GM12878 (cell line): ENCODE measurements around the gene CSMD2. TPM values are rescaled to one million over a fixed set of nuclear protein-coding genes. Genes with fewer than 3 reads are reported as not detected.

ENCODE experiments used
- ATAC-seq: fragments of 200-7000 bp; cut with Tn5 transposase; 3 replicates; pipeline ENCODE4 v1.9.1; 2020; ENCODE audit warnings: mild to moderate bottlenecking, moderate library complexity
- BruUV-seq: library from RNA; stranded (reverse); fragments of 400-500 nt; replicated peaks from 2 replicates; lab custom pipeline; 2021; lab: Mats Ljungman, UMichigan
- CTCF ChIA-PET: fragments of 300-600 bp; sonication (Branson Sonifier 250); formaldehyde crosslinking; extraction: SDS; loops from one replicate; lab custom pipeline; 2021; ENCODE audit warnings: inconsistent platforms; lab: Yijun Ruan, JAX
- POLR2A ChIA-PET: fragments of 350-600 bp; formaldehyde crosslinking; extraction: SDS; loops from one replicate; lab custom pipeline; 2021; ENCODE audit warnings: inconsistent platforms; lab: Charles Lee
- RAD21 ChIA-PET: fragments of 300-600 bp; sonication (Branson Sonifier 250); formaldehyde crosslinking; loops from one replicate; lab custom pipeline; 2023; ENCODE audit warnings: antibody characterized with exemption; ENCODE audit not compliant: unreplicated experiment; lab: Charles Lee
- SMC1A ChIA-PET: fragments of 300-600 bp; sonication (Branson Sonifier 250); formaldehyde crosslinking; loops from one replicate; lab custom pipeline; 2023; ENCODE audit not compliant: unreplicated experiment, uncharacterized antibody; lab: Charles Lee
- DNase-seq: peaks from one replicate; pipeline ENCODE4 v3.0.0-alpha.2; 2011; ENCODE audit warnings: low read depth, low spot score
- FAIRE-seq: peaks from 3 replicates; lab custom pipeline; 2011; peaks lifted over from hg19 to GRCh38; lab: Jason Lieb, UNC
- H2AFZ ChIP-seq: 2 replicates; pipeline ENCODE4 v1.6.0; 2011; ENCODE audit warnings: low read depth, low read length, control low read depth; ENCODE audit not compliant: control insufficient read depth
- H3K27ac ChIP-seq: 2 replicates; pipeline ENCODE4 v1.5.1; 2011; ENCODE audit warnings: control low read depth; ENCODE audit not compliant: control insufficient read depth, insufficient read depth
- H3K27me3 ChIP-seq, 2 experiments: replicated peaks in 1 of 2; 2 replicates each; pipeline versions ENCODE4 v1.6.0 to v1.6.1; 2011; ENCODE audit warnings: low read length in 1 of 2; ENCODE audit not compliant: control insufficient read depth in 2 of 2, insufficient read depth in 2 of 2
- H3K36me3 ChIP-seq, 2 experiments: 2 replicates each; pipeline ENCODE4 v1.5.1; 2011; ENCODE audit warnings: low read length in 1 of 2; ENCODE audit not compliant: control insufficient read depth in 2 of 2, insufficient read depth in 2 of 2
- H3K4me1 ChIP-seq: 2 replicates; pipeline ENCODE4 v1.6.1; 2011; ENCODE audit warnings: mild to moderate bottlenecking, low read length, moderate library complexity, mixed read lengths; ENCODE audit not compliant: control insufficient read depth, insufficient read depth
- H3K4me2 ChIP-seq: 2 replicates; pipeline ENCODE4 v1.6.0; 2011; ENCODE audit warnings: control low read depth; ENCODE audit not compliant: control insufficient read depth, insufficient read depth
- H3K4me3 ChIP-seq: fragments of 200-600 bp; sonication (generic); 2 replicates; pipeline ENCODE4 v1.5.1; 2016
- H3K79me2 ChIP-seq: 2 replicates; pipeline ENCODE4 v1.6.0; 2011; ENCODE audit warnings: low read length; ENCODE audit not compliant: control insufficient read depth, insufficient read depth
- H3K9ac ChIP-seq: 2 replicates; pipeline ENCODE4 v1.8.0; 2011; ENCODE audit warnings: low read length, control low read depth, mixed read lengths; ENCODE audit not compliant: control insufficient read depth, insufficient read depth
- H3K9me3 ChIP-seq: replicated peaks from 3 replicates; pipeline ENCODE4 v1.5.1; 2011; ENCODE audit warnings: mild to moderate bottlenecking, low read length; ENCODE audit not compliant: control insufficient read depth, insufficient read depth
- H4K20me1 ChIP-seq: 2 replicates; pipeline ENCODE4 v1.6.0; 2011; ENCODE audit not compliant: control insufficient read depth, insufficient read depth
- EZH2 ChIP-seq: IDR thresholded peaks from 2 replicates; pipeline ENCODE4 v1.6.1; 2012; ENCODE audit warnings: low read depth, mild to moderate bottlenecking, control low read depth, inconsistent platforms, low read length, borderline replicate concordance; ENCODE audit not compliant: control insufficient read depth
- NR2C1 ChIP-seq: fragments of 450-650 bp; IDR thresholded peaks from 2 replicates; pipeline ENCODE4 v1.6.1; 2017; ENCODE audit warnings: antibody characterized with exemption, mild to moderate bottlenecking, moderate library complexity
- PML ChIP-seq: IDR thresholded peaks from 2 replicates; pipeline ENCODE4 v1.6.1; 2012; ENCODE audit warnings: low read length, inconsistent platforms
- SMC3 ChIP-seq: IDR thresholded peaks from 2 replicates; pipeline ENCODE4 v1.6.1; 2011; ENCODE audit warnings: low read length, improper control_type of control experiment, borderline replicate concordance
- TBL1XR1 ChIP-seq: IDR thresholded peaks from 2 replicates; pipeline ENCODE4 v1.6.1; 2012; ENCODE audit warnings: low read depth, low read length, improper control_type of control experiment
- TCF12 ChIP-seq: IDR thresholded peaks from 2 replicates; pipeline ENCODE4 v1.6.1; 2011; ENCODE audit warnings: low read depth, mild to moderate bottlenecking, low read length
- WGBS: methylation state at CpG from one replicate; pipeline ENCODE4 v1.1.6; 2016; ENCODE audit warnings: low lambda C conversion rate; ENCODE audit not compliant: insufficient replicate concordance, insufficient coverage; ENCODE audit errors: missing lambda C conversion rate; 5-methylcytosine and 5-hydroxymethylcytosine counted together
- in situ Hi-C: fragments of 300-500 bp; cut with MboI; formaldehyde crosslinking; loops from 9 replicates; pipeline ENCODE4 v1.14.3; 2018; ENCODE audit warnings: mixed read lengths
- intact Hi-C: fragments of 100-400 bp; cut with micrococcal nuclease; formaldehyde crosslinking; loops from one replicate; pipeline ENCODE4 v1.14.2; 2022; ENCODE audit not compliant: unreplicated experiment
- polyA plus RNA-seq, 11 experiments: library from polyadenylated mRNA; depleted of rRNA in 4 of 11; unstranded in 6 of 11; stranded (reverse) in 5 of 11; fragments of >200 nt; fragmentation: Nextera tagmentation in 4 of 11; fragmentation: Illumina TruSeq in 1 of 11; extraction: Ambion mirVana in 4 of 11; extraction: Trizol in 1 of 11; gene quantifications; 1 replicate in 1 of 11; 2 replicates in 10 of 11; pipeline versions ENCODE4 v1.2.1 to v1.2.3, GENCODE V29; 2011 to 2016; ENCODE audit warnings: inconsistent platforms in 2 of 11, missing spikeins in 2 of 11, low read depth in 1 of 11
- total RNA-seq, 4 experiments: library from RNA; depleted of rRNA in 3 of 4; stranded (reverse); fragments of >200 nt in 3 of 4; fragmentation: Illumina TruSeq in 1 of 4; extraction: Trizol in 1 of 4; gene quantifications; 2 replicates each; pipeline versions ENCODE4 v1.2.1 to v1.2.3, GENCODE V29; 2013 to 2021
- TF ChIP-seq, protein P1 (sequence below): fragments of 450-650 bp; IDR thresholded peaks from 2 replicates; pipeline ENCODE4 v1.6.1; 2017; ENCODE audit warnings: mild to moderate bottlenecking, moderate library complexity
- TF ChIP-seq, protein P2 (sequence below): fragments of 450-650 bp; IDR thresholded peaks from 2 replicates; pipeline ENCODE4 v1.6.1; 2018; ENCODE audit warnings: mild to moderate bottlenecking, low read depth, moderate library complexity; ENCODE audit not compliant: partially characterized antibody
- TF ChIP-seq, protein P3 (sequence below): fragments of 450-650 bp; conservative IDR thresholded peaks from 2 replicates; pipeline ENCODE4 v1.6.1; 2017; ENCODE audit warnings: mild to moderate bottlenecking, moderate library complexity

Gene CSMD2
- total and polyA plus RNA-seq, 10 of the 15 experiments (the other 5 are each of a cell fraction or from before 2014, with no cell fraction given): under 0.01 TPM; not detected in 9

DNA sequence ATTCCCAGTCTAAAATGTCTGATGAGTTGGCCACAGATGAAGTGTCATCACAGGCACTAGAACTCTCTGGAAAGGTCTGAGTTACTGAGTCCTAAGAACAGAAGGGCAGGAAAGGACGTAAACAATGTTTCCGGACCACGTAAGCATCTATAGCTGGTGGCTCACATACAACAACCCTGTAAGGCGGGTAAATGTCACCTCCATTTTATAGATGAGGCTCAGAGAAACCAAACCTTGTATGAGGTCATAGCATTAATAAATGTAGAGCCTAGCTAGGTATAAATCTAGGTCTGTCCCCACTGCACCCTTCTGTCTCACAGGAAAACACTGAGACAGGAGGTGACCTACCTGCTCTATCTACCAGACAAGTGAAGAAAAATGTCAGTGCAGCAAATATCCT, 86.6 kb downstream of the CSMD2 start (continued):
- TF ChIP-seq, protein P1, sequence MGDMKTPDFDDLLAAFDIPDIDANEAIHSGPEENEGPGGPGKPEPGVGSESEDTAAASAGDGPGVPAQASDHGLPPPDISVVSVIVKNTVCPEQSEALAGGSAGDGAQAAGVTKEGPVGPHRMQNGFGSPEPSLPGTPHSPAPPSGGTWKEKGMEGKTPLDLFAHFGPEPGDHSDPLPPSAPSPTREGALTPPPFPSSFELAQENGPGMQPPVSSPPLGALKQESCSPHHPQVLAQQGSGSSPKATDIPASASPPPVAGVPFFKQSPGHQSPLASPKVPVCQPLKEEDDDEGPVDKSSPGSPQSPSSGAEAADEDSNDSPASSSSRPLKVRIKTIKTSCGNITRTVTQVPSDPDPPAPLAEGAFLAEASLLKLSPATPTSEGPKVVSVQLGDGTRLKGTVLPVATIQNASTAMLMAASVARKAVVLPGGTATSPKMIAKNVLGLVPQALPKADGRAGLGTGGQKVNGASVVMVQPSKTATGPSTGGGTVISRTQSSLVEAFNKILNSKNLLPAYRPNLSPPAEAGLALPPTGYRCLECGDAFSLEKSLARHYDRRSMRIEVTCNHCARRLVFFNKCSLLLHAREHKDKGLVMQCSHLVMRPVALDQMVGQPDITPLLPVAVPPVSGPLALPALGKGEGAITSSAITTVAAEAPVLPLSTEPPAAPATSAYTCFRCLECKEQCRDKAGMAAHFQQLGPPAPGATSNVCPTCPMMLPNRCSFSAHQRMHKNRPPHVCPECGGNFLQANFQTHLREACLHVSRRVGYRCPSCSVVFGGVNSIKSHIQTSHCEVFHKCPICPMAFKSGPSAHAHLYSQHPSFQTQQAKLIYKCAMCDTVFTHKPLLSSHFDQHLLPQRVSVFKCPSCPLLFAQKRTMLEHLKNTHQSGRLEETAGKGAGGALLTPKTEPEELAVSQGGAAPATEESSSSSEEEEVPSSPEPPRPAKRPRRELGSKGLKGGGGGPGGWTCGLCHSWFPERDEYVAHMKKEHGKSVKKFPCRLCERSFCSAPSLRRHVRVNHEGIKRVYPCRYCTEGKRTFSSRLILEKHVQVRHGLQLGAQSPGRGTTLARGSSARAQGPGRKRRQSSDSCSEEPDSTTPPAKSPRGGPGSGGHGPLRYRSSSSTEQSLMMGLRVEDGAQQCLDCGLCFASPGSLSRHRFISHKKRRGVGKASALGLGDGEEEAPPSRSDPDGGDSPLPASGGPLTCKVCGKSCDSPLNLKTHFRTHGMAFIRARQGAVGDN: no peak
- TF ChIP-seq NR2C1 (no peak), EZH2 (no peak), SMC3 (no peak), PML (no peak), TBL1XR1 (no peak), TCF12 (no peak)

DNA sequence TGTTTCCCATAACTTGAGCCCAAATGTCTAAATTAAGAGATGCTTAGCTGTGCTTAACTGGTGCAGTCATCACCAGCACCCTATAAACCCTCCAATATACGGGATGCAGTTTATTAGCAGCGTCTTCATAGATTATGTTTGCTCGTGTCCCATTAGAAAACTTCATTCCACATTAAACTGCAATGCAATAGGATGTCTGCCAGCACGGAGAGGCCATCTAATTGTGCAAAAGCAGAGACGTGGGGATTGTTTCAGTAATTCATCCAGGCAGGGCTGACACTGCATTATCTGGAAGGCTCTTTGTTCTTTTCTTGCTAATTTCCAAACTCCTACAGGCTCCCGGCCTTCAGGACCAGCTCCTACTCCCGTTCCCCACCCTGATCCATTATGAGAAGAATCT, 89.5 kb downstream of the CSMD2 start:
- FAIRE-seq: no peak
- Histone ChIP-seq H4K20me1 (no peaks in the 10 kb centered on the region), H3K4me3 (no peak overlapping the region), H3K4me2 (no peak overlapping the region), H3K79me2 (no peaks in the 10 kb centered on the region), H3K36me3 (no peaks in the 10 kb centered on the region), H3K9me3 (no peaks in the 10 kb centered on the region), H3K27ac (no peak overlapping the region), H3K9ac (no peak overlapping the region), H3K27me3 (no peaks in the 10 kb centered on the region), H3K4me1 (no peaks in the 10 kb centered on the region), H2AFZ (no peak overlapping the region)
- ChIA-PET POLR2A (no interaction called here), CTCF (no interaction called here), SMC1A (no interaction called here), RAD21 (no interaction called here)
- DNase-seq: no peak
- in situ Hi-C loops (no loop called here), intact Hi-C loops (no loop called here)
- 0% methylated on average over 7 of the region's 7 CpGs for WGBS
- BruUV-seq: no TSS peak
- TF ChIP-seq, protein P2, sequence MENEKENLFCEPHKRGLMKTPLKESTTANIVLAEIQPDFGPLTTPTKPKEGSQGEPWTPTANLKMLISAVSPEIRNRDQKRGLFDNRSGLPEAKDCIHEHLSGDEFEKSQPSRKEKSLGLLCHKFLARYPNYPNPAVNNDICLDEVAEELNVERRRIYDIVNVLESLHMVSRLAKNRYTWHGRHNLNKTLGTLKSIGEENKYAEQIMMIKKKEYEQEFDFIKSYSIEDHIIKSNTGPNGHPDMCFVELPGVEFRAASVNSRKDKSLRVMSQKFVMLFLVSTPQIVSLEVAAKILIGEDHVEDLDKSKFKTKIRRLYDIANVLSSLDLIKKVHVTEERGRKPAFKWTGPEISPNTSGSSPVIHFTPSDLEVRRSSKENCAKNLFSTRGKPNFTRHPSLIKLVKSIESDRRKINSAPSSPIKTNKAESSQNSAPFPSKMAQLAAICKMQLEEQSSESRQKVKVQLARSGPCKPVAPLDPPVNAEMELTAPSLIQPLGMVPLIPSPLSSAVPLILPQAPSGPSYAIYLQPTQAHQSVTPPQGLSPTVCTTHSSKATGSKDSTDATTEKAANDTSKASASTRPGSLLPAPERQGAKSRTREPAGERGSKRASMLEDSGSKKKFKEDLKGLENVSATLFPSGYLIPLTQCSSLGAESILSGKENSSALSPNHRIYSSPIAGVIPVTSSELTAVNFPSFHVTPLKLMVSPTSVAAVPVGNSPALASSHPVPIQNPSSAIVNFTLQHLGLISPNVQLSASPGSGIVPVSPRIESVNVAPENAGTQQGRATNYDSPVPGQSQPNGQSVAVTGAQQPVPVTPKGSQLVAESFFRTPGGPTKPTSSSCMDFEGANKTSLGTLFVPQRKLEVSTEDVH: no peak
- TF ChIP-seq, protein P3, sequence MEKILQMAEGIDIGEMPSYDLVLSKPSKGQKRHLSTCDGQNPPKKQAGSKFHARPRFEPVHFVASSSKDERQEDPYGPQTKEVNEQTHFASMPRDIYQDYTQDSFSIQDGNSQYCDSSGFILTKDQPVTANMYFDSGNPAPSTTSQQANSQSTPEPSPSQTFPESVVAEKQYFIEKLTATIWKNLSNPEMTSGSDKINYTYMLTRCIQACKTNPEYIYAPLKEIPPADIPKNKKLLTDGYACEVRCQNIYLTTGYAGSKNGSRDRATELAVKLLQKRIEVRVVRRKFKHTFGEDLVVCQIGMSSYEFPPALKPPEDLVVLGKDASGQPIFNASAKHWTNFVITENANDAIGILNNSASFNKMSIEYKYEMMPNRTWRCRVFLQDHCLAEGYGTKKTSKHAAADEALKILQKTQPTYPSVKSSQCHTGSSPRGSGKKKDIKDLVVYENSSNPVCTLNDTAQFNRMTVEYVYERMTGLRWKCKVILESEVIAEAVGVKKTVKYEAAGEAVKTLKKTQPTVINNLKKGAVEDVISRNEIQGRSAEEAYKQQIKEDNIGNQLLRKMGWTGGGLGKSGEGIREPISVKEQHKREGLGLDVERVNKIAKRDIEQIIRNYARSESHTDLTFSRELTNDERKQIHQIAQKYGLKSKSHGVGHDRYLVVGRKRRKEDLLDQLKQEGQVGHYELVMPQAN: no peak
- no peak for ATAC-seq
